GM12872 (cell line): ENCODE measurements around the gene LSM12.

ENCODE experiments used
- CTCF ChIP-seq: IDR thresholded peaks from 3 replicates; pipeline ENCODE4 v1.5.1; 2011; ENCODE audit warnings: low read depth, mild to moderate bottlenecking, low read length, moderate library complexity; ENCODE audit not compliant: insufficient read depth

Gene LSM12

GRCh38 chr17:44008205-44008909 lies 58.1 kb downstream of the LSM12 start:
- no peak for TF ChIP-seq CTCF

- TF ChIP-seq CTCF, result no peak
Observed at GRCh38 chr17:44007346-44008204, 58.9 kb downstream of the LSM12 start.

GRCh38 chr17:44006598-44007345 lies 59.7 kb downstream of the LSM12 start:
- peak; percentile 75 for TF ChIP-seq CTCF

GRCh38 chr17:44006272-44006597 lies 60.2 kb downstream of the LSM12 start:
- TF ChIP-seq CTCF, result no peak

GRCh38 chr17:44005527-44006271 lies 60.8 kb downstream of the LSM12 start:
- no peak; the same call in 2 of the 3 replicates for TF ChIP-seq CTCF

GRCh38 chr17:44004761-44005526 lies 61.5 kb downstream of the LSM12 start:
- no peak for TF ChIP-seq CTCF
